ENCODE results near the gene TRIM63. TPM values are rescaled to one million over a fixed set of nuclear protein-coding genes. Genes with fewer than 3 reads are reported as not detected.

TRIM63 gene
- total and polyA plus RNA-seq, 2 of the 8 experiments (the other 6 are each of a cell fraction or from before 2014, with no cell fraction given) = not detected

GRCh38 chr1:26035203-26035958 is 32.0 kb downstream of the TRIM63 start (continued):
- TF ChIP-seq CHD7 (IDR thresholded peaks at IDR 0.05; ENCODE audit: insufficient replicate concordance, low read length) = no peak
- TF ChIP-seq ZNF274 (IDR thresholded peaks at IDR 0.05; ENCODE audit: borderline replicate concordance, extremely low read depth, low read length) = no peak
- no peak for TF ChIP-seq FOSL1 (IDR thresholded peaks at IDR 0.05; ENCODE audit: insufficient read depth, low read depth, low read length)
- no peak for TF ChIP-seq NRF1 (IDR thresholded peaks at IDR 0.05; ENCODE audit: low read depth, low read length)
- no peak for TF ChIP-seq SRF (IDR thresholded peaks at IDR 0.05; ENCODE audit: low read depth, low read length)
- TF ChIP-seq ASH2L (IDR thresholded peaks at IDR 0.05; ENCODE audit: low read length) = peak; percentile 26
- TF ChIP-seq CREB1 (IDR thresholded peaks at IDR 0.05) = no peak
- TF ChIP-seq SUZ12 (IDR thresholded peaks at IDR 0.05; ENCODE audit: low read length) = no peak
- TF ChIP-seq EP300 (IDR thresholded peaks at IDR 0.05; ENCODE audit: borderline replicate concordance in 1 of 2, low read depth in 2 of 2, low read length in 2 of 2) = no peak
- peak; percentile 12 to 59; a peak in 2 of 4 replicates for TF ChIP-seq SIN3A (conservative IDR thresholded peaks at IDR 0.05 in 1 of 2, IDR thresholded peaks at IDR 0.05 in 1 of 2; ENCODE audit: low read depth in 1 of 2, low read length in 2 of 2)

Measured in H1 (cell line).